ENCODE results near the gene ANXA6. TPM values are rescaled to one million over a fixed set of nuclear protein-coding genes. Genes with fewer than 3 reads are reported as not detected.

Gene ANXA6
- total and polyA plus RNA-seq, 2 donors from 2014 or later, result 107 to 183 TPM

DNA sequence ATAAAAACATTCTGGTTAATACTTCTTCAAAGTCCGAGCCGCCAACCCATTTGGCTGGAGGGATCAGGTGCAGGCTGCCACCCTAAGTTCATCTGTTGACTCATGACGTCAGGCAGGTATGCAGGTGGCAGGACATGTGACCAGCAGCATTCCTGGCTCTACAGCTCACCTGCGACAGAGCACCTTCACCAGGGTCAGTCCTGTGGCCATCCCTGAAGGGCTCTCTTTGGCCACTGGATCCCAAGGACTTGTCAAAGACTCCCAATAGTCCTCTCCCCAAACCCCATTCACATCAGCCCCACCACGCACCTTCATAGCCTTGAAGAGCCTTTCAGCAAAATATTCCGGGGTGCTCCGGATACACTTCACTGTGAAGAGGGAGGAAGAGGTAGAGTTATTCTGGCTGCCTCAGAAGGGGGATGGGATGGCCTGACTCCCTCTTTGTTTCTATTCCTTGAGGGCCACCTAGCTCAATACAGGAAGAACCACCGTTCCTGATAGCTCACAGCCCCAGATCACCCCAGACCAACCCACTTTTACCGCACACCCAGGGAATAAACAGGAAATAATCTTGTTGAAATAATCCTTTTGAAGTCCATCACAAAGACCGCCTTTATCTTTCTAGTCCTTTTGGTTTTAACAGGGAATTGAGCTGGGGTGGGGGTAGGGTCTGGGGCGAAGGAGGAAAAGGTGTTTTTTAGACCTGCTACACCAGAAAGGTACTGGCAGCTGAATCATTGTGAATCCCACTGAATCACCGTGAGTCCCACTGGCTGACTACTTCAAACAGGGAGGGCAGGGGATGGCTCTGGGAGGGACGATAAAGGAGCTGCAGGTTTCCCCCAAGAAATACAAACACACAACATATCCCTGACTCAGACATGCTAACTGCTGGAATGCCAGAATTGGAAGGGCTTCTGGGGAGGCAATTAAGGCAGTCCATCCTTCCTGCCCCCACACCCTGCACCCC lies 26.4 kb downstream of the ANXA6 start:
- H3K36me3 ChIP-seq (ENCODE audit: control insufficient read depth in 2 of 3, insufficient read depth in 3 of 3, low read length in 3 of 3), result peaks cover 0 to 61% (median 42%) of the 10 kb centered on the region in 3 donors
- peaks cover 0 to 8% (median 2%) of the 10 kb centered on the region in 3 donors for H3K4me1 ChIP-seq (ENCODE audit: control insufficient read depth in 2 of 3, insufficient read depth in 2 of 3, low read depth in 1 of 3, low read length in 3 of 3)
- TF ChIP-seq, protein P1, sequence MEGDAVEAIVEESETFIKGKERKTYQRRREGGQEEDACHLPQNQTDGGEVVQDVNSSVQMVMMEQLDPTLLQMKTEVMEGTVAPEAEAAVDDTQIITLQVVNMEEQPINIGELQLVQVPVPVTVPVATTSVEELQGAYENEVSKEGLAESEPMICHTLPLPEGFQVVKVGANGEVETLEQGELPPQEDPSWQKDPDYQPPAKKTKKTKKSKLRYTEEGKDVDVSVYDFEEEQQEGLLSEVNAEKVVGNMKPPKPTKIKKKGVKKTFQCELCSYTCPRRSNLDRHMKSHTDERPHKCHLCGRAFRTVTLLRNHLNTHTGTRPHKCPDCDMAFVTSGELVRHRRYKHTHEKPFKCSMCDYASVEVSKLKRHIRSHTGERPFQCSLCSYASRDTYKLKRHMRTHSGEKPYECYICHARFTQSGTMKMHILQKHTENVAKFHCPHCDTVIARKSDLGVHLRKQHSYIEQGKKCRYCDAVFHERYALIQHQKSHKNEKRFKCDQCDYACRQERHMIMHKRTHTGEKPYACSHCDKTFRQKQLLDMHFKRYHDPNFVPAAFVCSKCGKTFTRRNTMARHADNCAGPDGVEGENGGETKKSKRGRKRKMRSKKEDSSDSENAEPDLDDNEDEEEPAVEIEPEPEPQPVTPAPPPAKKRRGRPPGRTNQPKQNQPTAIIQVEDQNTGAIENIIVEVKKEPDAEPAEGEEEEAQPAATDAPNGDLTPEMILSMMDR (IDR thresholded peaks at IDR 0.05; ENCODE audit: borderline replicate concordance, extremely low read depth, insufficient read depth), result no peak
- H3K9ac ChIP-seq (ENCODE audit: low read length in 3 of 3), result peak overlapping the region in 1 of 3 donors; percentile 44
- H3K9me3 ChIP-seq (ENCODE audit: control insufficient read depth in 2 of 3, insufficient read depth in 1 of 3, low read length in 3 of 3), result no peaks in the 10 kb centered on the region
- FAIRE-seq (no peak), DNase-seq (peak in 1 of 5 donors; percentile 81)
- intact Hi-C loops (cut with DNase I), result no loop called here
- H3K4me3 ChIP-seq (ENCODE audit: low read length in 3 of 3), result no peak overlapping the region
- peak overlapping the region; percentile 81 to 84 for H3K27ac ChIP-seq (ENCODE audit: low read depth in 2 of 2, low read length in 2 of 2)
- H3K27me3 ChIP-seq (ENCODE audit: control insufficient read depth, insufficient read depth, low read length), result no peaks in the 10 kb centered on the region

DNA sequence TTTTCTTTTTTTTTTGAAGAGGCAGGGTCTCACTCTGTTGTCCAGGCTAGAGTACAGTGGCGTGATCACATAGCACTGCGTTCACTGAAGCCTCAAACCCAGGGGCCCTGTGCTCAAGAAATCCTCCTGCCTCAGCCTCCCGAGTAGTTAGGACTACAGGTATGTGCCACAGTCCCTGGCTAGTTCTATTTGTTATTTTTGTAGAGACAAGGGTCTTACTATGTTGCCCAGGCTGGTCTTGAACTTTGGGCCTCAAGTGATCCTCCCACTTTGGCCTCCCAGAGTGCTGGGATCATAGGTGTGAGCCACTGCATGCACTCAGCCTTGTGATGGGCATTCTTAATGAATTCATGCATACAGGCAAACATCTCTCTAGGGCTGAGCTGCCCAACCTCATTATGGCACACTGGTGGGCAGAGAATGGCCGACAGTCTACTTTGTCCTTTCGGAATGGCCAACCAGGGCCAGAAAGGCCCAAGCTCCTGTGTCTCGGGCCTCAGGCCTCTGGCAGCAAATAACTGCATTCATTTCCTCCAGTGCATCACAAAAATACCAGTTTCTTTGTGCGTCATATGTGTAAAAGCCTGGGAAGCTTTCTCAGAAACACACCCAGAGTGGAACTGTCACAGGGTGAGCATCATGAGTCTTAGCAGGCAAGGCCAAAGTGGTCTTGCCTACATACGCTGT lies 27.2 kb downstream of the ANXA6 start:
- Histone ChIP-seq H3K27me3 (ENCODE audit: control insufficient read depth, insufficient read depth, low read length) (no peaks in the 10 kb centered on the region), H3K4me3 (ENCODE audit: low read length in 3 of 3) (no peak overlapping the region), H3K27ac (ENCODE audit: low read depth in 2 of 2, low read length in 2 of 2) (peak overlapping the region; percentile 81 to 84), H3K9ac (ENCODE audit: low read length in 3 of 3) (peak overlapping the region in 1 of 3 donors; percentile 24), H3K36me3 (ENCODE audit: control insufficient read depth in 2 of 3, insufficient read depth in 3 of 3, low read length in 3 of 3) (peaks cover 0 to 65% (median 40%) of the 10 kb centered on the region in 3 donors), H3K9me3 (ENCODE audit: control insufficient read depth in 2 of 3, insufficient read depth in 1 of 3, low read length in 3 of 3) (no peaks in the 10 kb centered on the region), H3K4me1 (ENCODE audit: control insufficient read depth in 2 of 3, insufficient read depth in 2 of 3, low read depth in 1 of 3, low read length in 3 of 3) (peaks cover 0 to 15% (median 6%) of the 10 kb centered on the region in 3 donors)
- FAIRE-seq (no peak), DNase-seq (no peak)
- TF ChIP-seq, protein P1 (IDR thresholded peaks at IDR 0.05; ENCODE audit: borderline replicate concordance, extremely low read depth, insufficient read depth), result no peak
- intact Hi-C loops (cut with DNase I), result no loop called here

- Histone ChIP-seq H3K36me3 (ENCODE audit: control insufficient read depth in 2 of 3, insufficient read depth in 3 of 3, low read length in 3 of 3) (peaks cover 0 to 58% (median 31%) of the 10 kb centered on the region in 3 donors), H3K27me3 (ENCODE audit: control insufficient read depth, insufficient read depth, low read length) (no peaks in the 10 kb centered on the region), H3K4me1 (ENCODE audit: control insufficient read depth in 2 of 3, insufficient read depth in 2 of 3, low read depth in 1 of 3, low read length in 3 of 3) (peaks cover 0 to 19% (median 6%) of the 10 kb centered on the region in 3 donors), H3K4me3 (ENCODE audit: low read length in 3 of 3) (no peak overlapping the region), H3K27ac (ENCODE audit: low read depth in 2 of 2, low read length in 2 of 2) (no peak overlapping the region), H3K9ac (ENCODE audit: low read length in 3 of 3) (no peak overlapping the region), H3K9me3 (ENCODE audit: control insufficient read depth in 2 of 3, insufficient read depth in 1 of 3, low read length in 3 of 3) (no peaks in the 10 kb centered on the region)
- FAIRE-seq (no peak), DNase-seq (no peak)
- TF ChIP-seq, protein P1 (IDR thresholded peaks at IDR 0.05; ENCODE audit: borderline replicate concordance, extremely low read depth, insufficient read depth), result no peak
- intact Hi-C loops (cut with DNase I), result no loop called here
These were observed 28.8 kb downstream of the ANXA6 start for GRCh38 chr5:151128817-151129216.

Data from kidney (tissue), 14 donors.